KMS-11 (cell line): ENCODE results near the gene TRIM54.

ENCODE experiments used
- H2AFZ ChIP-seq: fragments of 200-600 bp; sonication (generic); 2 replicates; pipeline ENCODE4 v1.6.1; 2016; ENCODE audit warnings: antibody characterized with exemption, mixed run types, low read depth
- H3K27ac ChIP-seq: fragments of 200-600 bp; sonication (generic); 2 replicates; pipeline ENCODE4 v1.6.1; 2016; ENCODE audit warnings: mild to moderate bottlenecking, mixed run types
- H3K27me3 ChIP-seq: fragments of 200-600 bp; sonication (generic); 2 replicates; pipeline ENCODE4 v1.6.1; 2017; ENCODE audit warnings: mild to moderate bottlenecking, low read depth, mixed run types, moderate library complexity; ENCODE audit not compliant: insufficient read depth
- H3K36me3 ChIP-seq: fragments of 200-600 bp; sonication (generic); 2 replicates; pipeline ENCODE4 v1.6.1; 2017; ENCODE audit warnings: mild to moderate bottlenecking, mixed run types; ENCODE audit not compliant: insufficient read depth
- H3K4me1 ChIP-seq: fragments of 200-600 bp; sonication (generic); 2 replicates; pipeline ENCODE4 v1.6.1; 2016; ENCODE audit warnings: mild to moderate bottlenecking, low read depth, mixed run types; ENCODE audit not compliant: poor library complexity, severe bottlenecking
- H3K4me2 ChIP-seq: fragments of 200-600 bp; sonication (generic); 2 replicates; pipeline ENCODE4 v1.7.0; 2016; ENCODE audit warnings: mild to moderate bottlenecking, mixed run types
- H3K4me3 ChIP-seq: fragments of 200-600 bp; sonication (generic); IDR thresholded peaks from 2 replicates; pipeline ENCODE4 v1.6.1; 2017; ENCODE audit warnings: low read depth, low read length, mixed read lengths; ENCODE audit not compliant: insufficient read depth
- H3K79me2 ChIP-seq: fragments of 200-600 bp; sonication (generic); 2 replicates; pipeline ENCODE4 v1.6.1; 2016; ENCODE audit warnings: low read depth, mixed run types; ENCODE audit not compliant: insufficient read depth
- H3K9ac ChIP-seq: fragments of 200-600 bp; sonication (generic); 2 replicates; pipeline ENCODE4 v1.6.1; 2016; ENCODE audit warnings: mild to moderate bottlenecking, mixed run types
- H4K20me1 ChIP-seq: fragments of 200-600 bp; sonication (generic); 2 replicates; pipeline ENCODE4 v1.6.1; 2016; ENCODE audit warnings: mild to moderate bottlenecking, mixed run types; ENCODE audit not compliant: insufficient read depth
- CTCF ChIP-seq: fragments of 200-600 bp; sonication (generic); conservative IDR thresholded peaks from 2 replicates; pipeline ENCODE4 v1.6.1; 2017; ENCODE audit warnings: low read depth, mild to moderate bottlenecking, antibody characterized with exemption, low read length, moderate library complexity, mixed read lengths

The TRIM54 gene

GRCh38 chr2:27247893-27248292 lies 34.3 kb upstream of the TRIM54 start:
- Histone ChIP-seq H2AFZ (no peak overlapping the region), H3K4me2 (no peak overlapping the region), H4K20me1 (no peaks in the 10 kb centered on the region), H3K27ac (no peak overlapping the region), H3K4me3 (no peak overlapping the region), H3K27me3 (peaks cover 3% of the 10 kb centered on the region; the same call in 1 of the 2 replicates), H3K79me2 (no peaks in the 10 kb centered on the region), H3K36me3 (no peaks in the 10 kb centered on the region; the same call in 1 of the 2 replicates), H3K9ac (no peak overlapping the region), H3K4me1 (no peaks in the 10 kb centered on the region)
- TF ChIP-seq CTCF = no peak

- no peak overlapping the region for H3K27ac ChIP-seq
- no peak overlapping the region for H3K4me2 ChIP-seq
- H3K36me3 ChIP-seq = no peaks in the 10 kb centered on the region; the same call in 1 of the 2 replicates
- peaks cover 3% of the 10 kb centered on the region; the same call in 1 of the 2 replicates for H3K27me3 ChIP-seq
- no peaks in the 10 kb centered on the region for H3K4me1 ChIP-seq
- no peak for TF ChIP-seq CTCF
- no peak overlapping the region for H3K4me3 ChIP-seq
- H4K20me1 ChIP-seq = no peaks in the 10 kb centered on the region
- no peak overlapping the region for H2AFZ ChIP-seq
- H3K79me2 ChIP-seq = no peaks in the 10 kb centered on the region
- no peak overlapping the region for H3K9ac ChIP-seq
These were observed 32.9 kb upstream of the TRIM54 start for GRCh38 chr2:27249159-27249890.

GRCh38 chr2:27249891-27250651 lies 32.2 kb upstream of the TRIM54 start:
- H3K9ac ChIP-seq = no peak overlapping the region
- H3K36me3 ChIP-seq = no peaks in the 10 kb centered on the region
- H3K27me3 ChIP-seq = peaks cover 10% of the 10 kb centered on the region; the same call in 1 of the 2 replicates
- H2AFZ ChIP-seq = no peak overlapping the region
- H3K4me3 ChIP-seq = no peak overlapping the region
- no peak overlapping the region for H3K4me2 ChIP-seq
- no peaks in the 10 kb centered on the region for H3K4me1 ChIP-seq
- no peak for TF ChIP-seq CTCF
- H4K20me1 ChIP-seq = no peaks in the 10 kb centered on the region
- H3K79me2 ChIP-seq = no peaks in the 10 kb centered on the region
- no peak overlapping the region for H3K27ac ChIP-seq

GRCh38 chr2:27250652-27251379 lies 31.4 kb upstream of the TRIM54 start:
- no peak overlapping the region for H3K4me2 ChIP-seq
- H3K9ac ChIP-seq = no peak overlapping the region
- no peaks in the 10 kb centered on the region for H4K20me1 ChIP-seq
- no peak overlapping the region for H3K27ac ChIP-seq
- H3K27me3 ChIP-seq = peaks cover 13% of the 10 kb centered on the region; the same call in 1 of the 2 replicates
- H3K36me3 ChIP-seq = no peaks in the 10 kb centered on the region
- no peak overlapping the region for H2AFZ ChIP-seq
- no peak overlapping the region for H3K4me3 ChIP-seq
- H3K4me1 ChIP-seq = no peaks in the 10 kb centered on the region
- H3K79me2 ChIP-seq = no peaks in the 10 kb centered on the region
- no peak for TF ChIP-seq CTCF
